Superior temporal gyrus (tissue), 1 donor: ENCODE results near the gene HMCN2.

Source experiments
- DNase-seq: peaks from one replicate; pipeline ENCODE4 v3.0.0-alpha.2; 2016; ENCODE audit errors: extremely low spot score

The HMCN2 gene

GRCh38 chr9:130448771-130449603, 183.4 kb downstream of the HMCN2 start:
- no peak for DNase-seq

GRCh38 chr9:130450344-130451003, 184.9 kb downstream of the HMCN2 start:
- DNase-seq = no peak

- DNase-seq = no peak
Observed at GRCh38 chr9:130451004-130451390, 185.4 kb downstream of the HMCN2 start.

- peak; percentile 34 for DNase-seq
Observed at GRCh38 chr9:130451509-130452388, 186.2 kb downstream of the HMCN2 start.

- DNase-seq = no peak
Observed at GRCh38 chr9:130452835-130453234, 187.3 kb downstream of the HMCN2 start.

- no peak for DNase-seq
Observed at GRCh38 chr9:130453487-130453886, 187.9 kb downstream of the HMCN2 start.

GRCh38 chr9:130454096-130454811, 188.7 kb downstream of the HMCN2 start:
- no peak for DNase-seq

- DNase-seq = no peak
Observed at GRCh38 chr9:130454812-130455325, 189.3 kb downstream of the HMCN2 start.

- DNase-seq = no peak
Observed at GRCh38 chr9:130458027-130458803, 192.7 kb downstream of the HMCN2 start.

GRCh38 chr9:130458804-130459067, 193.2 kb downstream of the HMCN2 start:
- no peak for DNase-seq

GRCh38 chr9:130459151-130459550, 193.6 kb downstream of the HMCN2 start:
- no peak for DNase-seq

- DNase-seq = no peak
Observed at GRCh38 chr9:130459941-130460669, 194.5 kb downstream of the HMCN2 start.

GRCh38 chr9:130461218-130461630, 195.7 kb downstream of the HMCN2 start:
- DNase-seq = peak; percentile 72

GRCh38 chr9:130461731-130462130, 196.2 kb downstream of the HMCN2 start:
- no peak for DNase-seq

GRCh38 chr9:130462685-130463540, 197.4 kb downstream of the HMCN2 start:
- no peak for DNase-seq

- no peak for DNase-seq
Observed at GRCh38 chr9:130463763-130464745, 198.5 kb downstream of the HMCN2 start.

- no peak for DNase-seq
Observed at GRCh38 chr9:130465383-130466096, 200.0 kb downstream of the HMCN2 start.
